IMR-90 (cell line): ENCODE results near the gene EXOC8. TPM values are rescaled to one million over a fixed set of nuclear protein-coding genes. Genes with fewer than 3 reads are reported as not detected.

Experiments
- ATAC-seq: fragments of 200-7000 bp; cut with Tn5 transposase; 2 replicates; pipeline ENCODE4 v1.9.1; 2020; ENCODE audit warnings: low read depth, mild to moderate bottlenecking, moderate library complexity
- BruUV-seq: library from RNA; stranded (reverse); fragments of 400-500 nt; replicated peaks from 2 replicates; lab custom pipeline; 2021; lab: Mats Ljungman, UMichigan
- CTCF ChIA-PET: fragments of 300-600 bp; formaldehyde crosslinking; extraction: SDS; loops from one replicate; lab custom pipeline; 2021; ENCODE audit warnings: antibody characterized with exemption; lab: Yijun Ruan, JAX
- POLR2A ChIA-PET: fragments of 300-600 bp; sonication (Branson Sonifier 250); formaldehyde crosslinking; loops from one replicate; lab custom pipeline; 2022; ENCODE audit warnings: antibody characterized with exemption; ENCODE audit not compliant: unreplicated experiment; lab: Charles Lee
- DNase-seq: peaks from one replicate; pipeline ENCODE4 v3.0.0; 2013
- H2AFZ ChIP-seq: replicated peaks from 2 replicates; pipeline ENCODE3; 2013; ENCODE audit warnings: low read length, mild to moderate bottlenecking; ENCODE audit not compliant: poor library complexity
- H2AK5ac ChIP-seq: 2 replicates; pipeline ENCODE4 v1.6.1; 2013; ENCODE audit warnings: low read depth, low read length, inconsistent platforms
- H2AK9ac ChIP-seq: replicated peaks from 2 replicates; pipeline ENCODE3; 2013; ENCODE audit warnings: mild to moderate bottlenecking, low read depth, low read length, moderate library complexity; ENCODE audit not compliant: poor library complexity
- H2BK120ac ChIP-seq: 2 replicates; pipeline ENCODE4 v1.6.1; 2013; ENCODE audit warnings: low read depth, low read length, inconsistent platforms
- H2BK15ac ChIP-seq: 3 replicates; pipeline ENCODE4 v1.6.1; 2013; ENCODE audit warnings: low read depth, low read length, inconsistent platforms
- H2BK20ac ChIP-seq: 2 replicates; pipeline ENCODE4 v1.6.1; 2013; ENCODE audit warnings: low read depth, mild to moderate bottlenecking, inconsistent platforms, low read length, moderate library complexity
- H2BK5ac ChIP-seq: 2 replicates; pipeline ENCODE4 v1.6.1; 2013; ENCODE audit warnings: mild to moderate bottlenecking, low read depth, low read length, inconsistent platforms; ENCODE audit not compliant: poor library complexity, severe bottlenecking
- H3K14ac ChIP-seq: replicated peaks from 2 replicates; pipeline ENCODE4 v1.6.1; 2013; ENCODE audit warnings: low read depth, low read length, inconsistent platforms
- H3K18ac ChIP-seq: 2 replicates; pipeline ENCODE4 v1.6.1; 2013; ENCODE audit warnings: low read depth, low read length, control low read depth
- H3K23ac ChIP-seq: 2 replicates; pipeline ENCODE4 v1.6.1; 2013; ENCODE audit warnings: low read depth, low read length, inconsistent platforms
- H3K27ac ChIP-seq: 2 replicates; pipeline ENCODE4 v1.5.1; 2013; ENCODE audit warnings: mild to moderate bottlenecking, control low read depth, low read length; ENCODE audit not compliant: insufficient read depth
- H3K27me3 ChIP-seq: 2 replicates; pipeline ENCODE4 v1.6.1; 2013; ENCODE audit warnings: low read length; ENCODE audit not compliant: control insufficient read depth, insufficient read depth
- H3K36me3 ChIP-seq: 2 replicates; pipeline ENCODE4 v1.6.1; 2013; ENCODE audit warnings: low read length, mixed read lengths; ENCODE audit not compliant: control insufficient read depth, insufficient read depth
- H3K4ac ChIP-seq: 2 replicates; pipeline ENCODE4 v1.6.1; 2013; ENCODE audit warnings: low read depth, low read length, inconsistent platforms
- H3K4me1 ChIP-seq: 2 replicates; pipeline ENCODE4 v1.6.1; 2013; ENCODE audit warnings: low read length, mixed read lengths; ENCODE audit not compliant: control insufficient read depth, insufficient read depth
- H3K4me2 ChIP-seq: 2 replicates; pipeline ENCODE4 v1.6.1; 2013; ENCODE audit warnings: low read depth, mild to moderate bottlenecking, control low read depth, low read length, moderate library complexity
- H3K4me3 ChIP-seq: 2 replicates; pipeline ENCODE4 v1.5.1; 2013; ENCODE audit warnings: low read depth, mild to moderate bottlenecking, control low read depth, low read length, moderate library complexity; ENCODE audit not compliant: insufficient read depth
- H3K56ac ChIP-seq: 2 replicates; pipeline ENCODE4 v1.6.1; 2013; ENCODE audit warnings: low read length, inconsistent platforms; ENCODE audit not compliant: insufficient read depth; ENCODE audit errors: extremely low read depth
- H3K79me1 ChIP-seq, 2 experiments: 2 replicates each; pipeline ENCODE4 v1.6.1; 2013; ENCODE audit warnings: low read length in 2 of 2, inconsistent platforms in 1 of 2, low read depth in 1 of 2
- H3K9ac ChIP-seq: 2 replicates; pipeline ENCODE4 v1.6.1; 2013; ENCODE audit warnings: low read depth, low read length, control low read depth
- H3K9me1 ChIP-seq: 2 replicates; pipeline ENCODE4 v1.6.1; 2013; ENCODE audit warnings: low read length, inconsistent platforms; ENCODE audit not compliant: insufficient read depth
- H3K9me3 ChIP-seq: 2 replicates; pipeline ENCODE4 v1.6.1; 2013; ENCODE audit warnings: low read length; ENCODE audit not compliant: control insufficient read depth, insufficient read depth
- H4K20me1 ChIP-seq: 2 replicates; pipeline ENCODE4 v1.6.1; 2013; ENCODE audit warnings: low read length, inconsistent platforms; ENCODE audit not compliant: insufficient read depth
- H4K5ac ChIP-seq: 2 replicates; pipeline ENCODE4 v1.6.1; 2013; ENCODE audit warnings: mild to moderate bottlenecking, low read depth, low read length, control low read depth
- H4K8ac ChIP-seq, 2 experiments: 2 replicates each; pipeline ENCODE4 v1.6.1; 2013; ENCODE audit warnings: low read depth in 2 of 2, low read length in 2 of 2, control low read depth in 1 of 2, inconsistent platforms in 1 of 2
- H4K91ac ChIP-seq: 2 replicates; pipeline ENCODE4 v1.6.1; 2013; ENCODE audit warnings: low read depth, low read length, inconsistent platforms; ENCODE audit not compliant: insufficient read depth
- CEBPB ChIP-seq: IDR thresholded peaks from 2 replicates; pipeline ENCODE4 v1.6.1; 2012; ENCODE audit warnings: low read depth, low read length, improper control_type of control experiment
- CHD1 ChIP-seq: IDR thresholded peaks from 2 replicates; pipeline ENCODE4 v1.6.1; 2012; ENCODE audit warnings: low read depth, low read length, improper control_type of control experiment
- FOS ChIP-seq: fragments of 150-350 bp; IDR thresholded peaks from 2 replicates; pipeline ENCODE4 v1.6.1; 2016; ENCODE audit warnings: low read depth, low read length
- MAZ ChIP-seq: IDR thresholded peaks from 2 replicates; pipeline ENCODE4 v1.6.1; 2012; ENCODE audit warnings: low read depth, mild to moderate bottlenecking, low read length, improper control_type of control experiment, moderate library complexity, borderline replicate concordance
- MXI1 ChIP-seq: IDR thresholded peaks from 2 replicates; pipeline ENCODE4 v1.6.1; 2012; ENCODE audit warnings: low read depth, mild to moderate bottlenecking, low read length, moderate library complexity, borderline replicate concordance
- POLR2A ChIP-seq: IDR thresholded peaks from 2 replicates; pipeline ENCODE4 v1.6.1; 2012; ENCODE audit warnings: mild to moderate bottlenecking, low read depth, low read length
- RAD21 ChIP-seq: IDR thresholded peaks from 2 replicates; pipeline ENCODE4 v1.6.1; 2012; ENCODE audit warnings: low read length, improper control_type of control experiment
- RCOR1 ChIP-seq: IDR thresholded peaks from 2 replicates; pipeline ENCODE4 v1.6.1; 2012; ENCODE audit warnings: mild to moderate bottlenecking, low read length, improper control_type of control experiment; ENCODE audit not compliant: insufficient replicate concordance
- WGBS, 2 experiments: methylation state at CpG; one replicate each; pipeline versions ENCODE4 v1.1.5 to v1.1.7; 2013; ENCODE audit warnings: missing lambda C conversion rate in 2 of 2; ENCODE audit not compliant: insufficient read length in 1 of 2; ENCODE audit errors: extremely low coverage in 2 of 2; 5-methylcytosine and 5-hydroxymethylcytosine counted together
- dilution Hi-C: fragments of 300-500 bp; cut with HindIII; formaldehyde crosslinking; loops from one replicate; pipeline ENCODE4 v1.14.3; 2018; ENCODE audit warnings: low sequenced_read_pairs; ENCODE audit not compliant: unreplicated experiment
- in situ Hi-C: fragments of 300-500 bp; cut with MboI; formaldehyde crosslinking; loops from 3 replicates; pipeline ENCODE4 v1.14.3; 2019; ENCODE audit warnings: low sequenced_read_pairs, inconsistent platforms, mixed read lengths
- intact Hi-C: fragments of 100-400 bp; cut with micrococcal nuclease; formaldehyde crosslinking; loops from 2 replicates; pipeline ENCODE4 v1.10.0; 2022
- polyA plus RNA-seq, 3 experiments: library from polyadenylated mRNA; depleted of rRNA; stranded (reverse); fragments of >200 nt; gene quantifications; 2 replicates each; pipeline ENCODE4 v1.2.3, GENCODE V29; 2012; ENCODE audit warnings: low replicate concordance in 1 of 3
- total RNA-seq: library from RNA; depleted of rRNA; stranded (reverse); fragments of >200 nt; gene quantifications from 2 replicates; pipeline ENCODE4 v1.2.3, GENCODE V29; 2012
- TF ChIP-seq, protein P1 (sequence below): fragments of 150-350 bp; IDR thresholded peaks from 2 replicates; pipeline ENCODE4 v1.6.1; 2017; ENCODE audit warnings: mild to moderate bottlenecking, antibody characterized with exemption, low read length, low read depth
- TF ChIP-seq, protein P2 (sequence below): fragments of 150-350 bp; IDR thresholded peaks from 2 replicates; pipeline ENCODE4 v1.6.1; 2016; ENCODE audit warnings: low read depth, mild to moderate bottlenecking, low read length, moderate library complexity, borderline replicate concordance
- TF ChIP-seq, protein P3 (sequence below): conservative IDR thresholded peaks from 2 replicates; pipeline ENCODE4 v1.5.1; 2012; ENCODE audit warnings: mild to moderate bottlenecking, low read depth, low read length, improper control_type of control experiment

EXOC8 gene
- total and polyA plus RNA-seq, 2 of the 4 experiments (the other 2 are of a cell fraction) = 2.6 to 11.5 TPM

DNA sequence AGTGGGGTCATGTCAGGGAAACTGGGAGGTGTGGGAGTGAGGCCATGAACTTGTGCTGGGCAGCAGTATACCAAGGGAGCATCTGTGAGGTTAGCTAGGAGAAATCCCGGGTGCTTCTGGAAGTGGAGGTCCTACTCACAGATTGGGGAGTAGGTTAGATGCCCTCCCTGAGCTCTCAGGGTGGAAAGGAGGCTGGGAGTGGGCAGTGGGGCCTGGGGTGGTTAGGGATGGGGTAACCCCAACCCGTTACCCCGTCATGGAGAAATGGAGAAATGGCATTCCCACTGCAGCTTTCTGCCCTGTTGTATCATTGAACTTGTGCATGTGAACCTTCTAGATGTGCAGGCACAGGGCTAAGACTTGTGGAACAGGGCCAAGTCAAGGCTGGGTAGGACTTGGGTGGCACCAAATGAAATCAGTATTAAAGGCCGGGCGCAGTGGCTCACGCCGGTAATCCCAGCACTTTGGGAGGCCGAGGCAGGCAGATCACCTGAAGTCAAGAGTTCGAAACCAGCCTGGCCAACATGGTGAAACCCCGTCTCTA, 27.2 kb downstream of the EXOC8 start:
- CTCF ChIA-PET = no interaction called here
- H2AK5ac ChIP-seq = no peak overlapping the region

More for the DNA sequence above, 27.2 kb downstream of the EXOC8 start:
- ATAC-seq = no peak
- no peak overlapping the region for H3K27ac ChIP-seq
- H4K5ac ChIP-seq = no peak overlapping the region
- no peaks in the 10 kb centered on the region for H3K4me1 ChIP-seq
- in situ Hi-C loops (no loop called here), dilution Hi-C loops (no loop called here), intact Hi-C loops (no loop called here)
- H3K4me3 ChIP-seq = no peak overlapping the region
- H3K9me1 ChIP-seq = no peaks in the 10 kb centered on the region
- POLR2A ChIA-PET = no interaction called here
- H2AFZ ChIP-seq = no peak overlapping the region
- H2BK5ac ChIP-seq = no peak overlapping the region
- H3K14ac ChIP-seq = no peak overlapping the region
- no peak overlapping the region for H3K4ac ChIP-seq
- H3K79me1 ChIP-seq = no peaks in the 10 kb centered on the region
- no peaks in the 10 kb centered on the region for H3K36me3 ChIP-seq
- H3K4me2 ChIP-seq = no peak overlapping the region
- no peak overlapping the region for H4K91ac ChIP-seq
- no peak overlapping the region for H2AK9ac ChIP-seq
- no peak overlapping the region for H2BK15ac ChIP-seq
- no peaks in the 10 kb centered on the region for H3K27me3 ChIP-seq
- H2BK120ac ChIP-seq = no peak overlapping the region
- H3K18ac ChIP-seq = no peak overlapping the region
- TF ChIP-seq RCOR1 = no peak
- no peak for TF ChIP-seq POLR2A
- TF ChIP-seq, protein P1, sequence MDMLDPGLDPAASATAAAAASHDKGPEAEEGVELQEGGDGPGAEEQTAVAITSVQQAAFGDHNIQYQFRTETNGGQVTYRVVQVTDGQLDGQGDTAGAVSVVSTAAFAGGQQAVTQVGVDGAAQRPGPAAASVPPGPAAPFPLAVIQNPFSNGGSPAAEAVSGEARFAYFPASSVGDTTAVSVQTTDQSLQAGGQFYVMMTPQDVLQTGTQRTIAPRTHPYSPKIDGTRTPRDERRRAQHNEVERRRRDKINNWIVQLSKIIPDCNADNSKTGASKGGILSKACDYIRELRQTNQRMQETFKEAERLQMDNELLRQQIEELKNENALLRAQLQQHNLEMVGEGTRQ = no peak
- TF ChIP-seq FOS = no peak
- TF ChIP-seq, protein P2, sequence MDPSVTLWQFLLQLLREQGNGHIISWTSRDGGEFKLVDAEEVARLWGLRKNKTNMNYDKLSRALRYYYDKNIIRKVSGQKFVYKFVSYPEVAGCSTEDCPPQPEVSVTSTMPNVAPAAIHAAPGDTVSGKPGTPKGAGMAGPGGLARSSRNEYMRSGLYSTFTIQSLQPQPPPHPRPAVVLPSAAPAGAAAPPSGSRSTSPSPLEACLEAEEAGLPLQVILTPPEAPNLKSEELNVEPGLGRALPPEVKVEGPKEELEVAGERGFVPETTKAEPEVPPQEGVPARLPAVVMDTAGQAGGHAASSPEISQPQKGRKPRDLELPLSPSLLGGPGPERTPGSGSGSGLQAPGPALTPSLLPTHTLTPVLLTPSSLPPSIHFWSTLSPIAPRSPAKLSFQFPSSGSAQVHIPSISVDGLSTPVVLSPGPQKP = no peak
- TF ChIP-seq, protein P3, sequence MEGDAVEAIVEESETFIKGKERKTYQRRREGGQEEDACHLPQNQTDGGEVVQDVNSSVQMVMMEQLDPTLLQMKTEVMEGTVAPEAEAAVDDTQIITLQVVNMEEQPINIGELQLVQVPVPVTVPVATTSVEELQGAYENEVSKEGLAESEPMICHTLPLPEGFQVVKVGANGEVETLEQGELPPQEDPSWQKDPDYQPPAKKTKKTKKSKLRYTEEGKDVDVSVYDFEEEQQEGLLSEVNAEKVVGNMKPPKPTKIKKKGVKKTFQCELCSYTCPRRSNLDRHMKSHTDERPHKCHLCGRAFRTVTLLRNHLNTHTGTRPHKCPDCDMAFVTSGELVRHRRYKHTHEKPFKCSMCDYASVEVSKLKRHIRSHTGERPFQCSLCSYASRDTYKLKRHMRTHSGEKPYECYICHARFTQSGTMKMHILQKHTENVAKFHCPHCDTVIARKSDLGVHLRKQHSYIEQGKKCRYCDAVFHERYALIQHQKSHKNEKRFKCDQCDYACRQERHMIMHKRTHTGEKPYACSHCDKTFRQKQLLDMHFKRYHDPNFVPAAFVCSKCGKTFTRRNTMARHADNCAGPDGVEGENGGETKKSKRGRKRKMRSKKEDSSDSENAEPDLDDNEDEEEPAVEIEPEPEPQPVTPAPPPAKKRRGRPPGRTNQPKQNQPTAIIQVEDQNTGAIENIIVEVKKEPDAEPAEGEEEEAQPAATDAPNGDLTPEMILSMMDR = no peak
- TF ChIP-seq MXI1 = no peak
- TF ChIP-seq RAD21 = no peak
- TF ChIP-seq CEBPB = no peak
- no peak for TF ChIP-seq MAZ
- no peak for TF ChIP-seq CHD1
- H2BK20ac ChIP-seq = no peak overlapping the region
- WGBS, 2 experiments = 90% methylated on average over 2 of the region's 10 CpGs; no CpG with 5 or more reads in 1 of the 2 experiments
- H4K8ac ChIP-seq = no peak overlapping the region
- BruUV-seq = no TSS peak
- no peak overlapping the region for H3K9ac ChIP-seq
- DNase-seq = no peak
- no peak overlapping the region for H3K56ac ChIP-seq
- no peak overlapping the region for H3K23ac ChIP-seq
- no peaks in the 10 kb centered on the region for H4K20me1 ChIP-seq
- no peaks in the 10 kb centered on the region for H3K9me3 ChIP-seq
